ENCODE results near the gene DNAJC28. TPM values are rescaled to one million over a fixed set of nuclear protein-coding genes. Genes with fewer than 3 reads are reported as not detected.

The DNAJC28 gene
- total and polyA plus RNA-seq, 4 donors, result 5.4 to 6.2 (median 5.8) TPM

DNA sequence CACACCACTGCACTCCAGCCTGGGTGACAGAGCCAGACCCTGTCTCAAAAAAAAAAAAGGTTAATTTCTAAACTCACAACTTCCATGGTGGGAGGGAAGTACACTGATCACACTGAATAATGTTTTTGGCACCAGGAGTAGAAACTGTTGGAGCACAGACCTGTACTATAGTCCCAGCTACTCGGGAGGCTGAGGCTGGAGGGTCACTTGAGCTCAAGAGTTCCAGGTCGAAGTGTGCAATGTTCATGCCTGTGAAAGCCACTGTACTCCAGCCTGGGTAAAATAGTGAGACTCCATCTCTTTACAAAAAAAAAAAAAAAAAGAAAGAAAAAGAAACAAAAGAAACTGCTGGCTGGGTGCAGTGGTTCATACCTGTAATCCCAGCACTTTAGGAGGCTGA lies 47.0 kb downstream of the DNAJC28 start:
- WGBS (ENCODE audit: insufficient coverage), result 0% methylated on average over 1 of the region's 2 CpGs
- H3K27ac ChIP-seq (ENCODE audit: low read depth, low read length), result no peak overlapping the region
- peaks cover 4% of the 10 kb centered on the region for H3K4me1 ChIP-seq (ENCODE audit: control insufficient read depth, insufficient read depth, low read length)
- peaks cover 15% of the 10 kb centered on the region for H3K36me3 ChIP-seq (ENCODE audit: control insufficient read depth, insufficient read depth, low read length)
- H3K27me3 ChIP-seq (ENCODE audit: control insufficient read depth, insufficient read depth, low read length), result no peaks in the 10 kb centered on the region
- H3K9me3 ChIP-seq (ENCODE audit: control insufficient read depth, insufficient read depth, low read length), result no peaks in the 10 kb centered on the region
- no peak overlapping the region for H3K4me3 ChIP-seq (ENCODE audit: low read depth, low read length)
- DNase-seq (ENCODE audit: low read depth in 4 of 6, low spot score in 6 of 6), result no peak

DNA sequence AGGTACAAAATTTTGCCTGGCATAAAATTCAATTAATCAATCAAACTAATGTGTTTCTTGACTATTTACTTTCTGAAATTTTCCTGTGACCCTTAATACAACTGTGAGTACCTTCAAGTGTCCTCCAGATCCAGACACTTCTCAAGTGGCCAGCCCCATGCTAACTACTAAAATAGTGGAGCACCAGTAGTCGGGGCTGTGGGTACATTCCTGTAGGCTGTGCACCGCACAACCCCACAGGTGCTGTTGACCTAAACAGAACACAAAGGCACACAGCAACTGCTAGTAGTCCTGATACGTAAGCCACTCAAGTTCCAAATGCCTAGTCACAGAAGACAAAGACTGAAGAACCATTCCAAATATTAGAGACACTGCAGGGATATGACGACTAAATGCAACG lies 48.3 kb downstream of the DNAJC28 start:
- WGBS (ENCODE audit: insufficient coverage), result 80% methylated on average over 1 of the region's 5 CpGs
- H3K36me3 ChIP-seq (ENCODE audit: control insufficient read depth, insufficient read depth, low read length), result peaks cover 20% of the 10 kb centered on the region
- no peak overlapping the region for H3K27ac ChIP-seq (ENCODE audit: low read depth, low read length)

DNA sequence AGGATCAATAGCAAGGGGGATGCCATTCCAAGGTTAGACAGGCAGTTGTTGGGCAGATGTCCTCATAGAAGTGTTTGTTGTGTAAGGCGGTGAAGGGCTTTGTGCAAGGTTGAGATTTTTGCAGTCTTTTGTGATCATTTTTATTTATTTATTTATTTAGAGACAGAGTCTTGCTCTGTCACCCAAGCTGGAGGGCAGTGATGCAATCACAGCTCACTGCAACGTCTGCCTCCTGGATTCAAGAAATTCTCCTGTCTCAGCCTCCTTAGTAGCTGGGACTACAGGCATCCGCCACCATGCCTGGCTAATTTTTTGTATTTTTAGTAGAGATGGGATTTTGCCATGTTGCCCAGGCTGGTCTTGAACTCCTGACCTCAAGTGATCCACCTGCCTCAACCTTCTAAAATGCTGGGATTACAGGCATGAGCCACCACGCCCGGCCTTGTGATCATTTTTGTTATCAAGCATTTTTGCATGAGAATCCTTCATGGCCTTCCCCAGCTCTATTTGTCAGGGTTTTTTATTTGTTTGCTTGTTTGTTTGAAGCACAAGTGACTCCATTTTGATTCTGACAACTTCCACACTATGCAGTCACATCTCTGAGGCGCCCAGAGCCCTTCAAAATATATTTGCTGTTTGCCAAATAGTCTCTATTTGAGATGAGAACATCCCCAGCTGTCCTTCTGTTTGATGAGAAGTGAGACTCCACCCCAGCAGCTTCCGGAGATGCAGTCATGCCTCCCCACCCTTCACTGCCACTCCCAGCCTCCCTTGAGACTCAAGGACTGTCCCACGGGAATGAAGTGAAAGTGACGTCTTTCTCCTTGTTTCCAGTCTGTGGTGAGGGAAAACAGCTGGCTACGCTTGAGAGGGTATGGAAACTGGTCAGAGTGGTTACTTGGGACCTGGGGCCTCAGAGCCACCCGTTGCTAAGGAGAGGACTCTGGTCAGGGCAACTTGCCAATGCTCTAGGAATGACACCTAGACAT lies 49.7 kb downstream of the DNAJC28 start:
- no peaks in the 10 kb centered on the region for H3K27me3 ChIP-seq (ENCODE audit: control insufficient read depth, insufficient read depth, low read length)
- H3K9me3 ChIP-seq (ENCODE audit: control insufficient read depth, insufficient read depth, low read length), result no peaks in the 10 kb centered on the region
- no CpG with 5 or more reads among the region's 11 CpGs for WGBS (ENCODE audit: insufficient coverage)
- H3K36me3 ChIP-seq (ENCODE audit: control insufficient read depth, insufficient read depth, low read length), result peaks cover 26% of the 10 kb centered on the region
- DNase-seq (ENCODE audit: low read depth in 4 of 6, low spot score in 6 of 6), result no peak
- no peak overlapping the region for H3K4me3 ChIP-seq (ENCODE audit: low read depth, low read length)
- H3K27ac ChIP-seq (ENCODE audit: low read depth, low read length), result no peak overlapping the region
- H3K4me1 ChIP-seq (ENCODE audit: control insufficient read depth, insufficient read depth, low read length), result peaks cover 4% of the 10 kb centered on the region

More for the DNA sequence above, 48.3 kb downstream of the DNAJC28 start:
- no peaks in the 10 kb centered on the region for H3K9me3 ChIP-seq (ENCODE audit: control insufficient read depth, insufficient read depth, low read length)
- DNase-seq (ENCODE audit: low read depth in 4 of 6, low spot score in 6 of 6), result no peak
- no peak overlapping the region for H3K4me3 ChIP-seq (ENCODE audit: low read depth, low read length)
- peaks cover 4% of the 10 kb centered on the region for H3K4me1 ChIP-seq (ENCODE audit: control insufficient read depth, insufficient read depth, low read length)
- no peaks in the 10 kb centered on the region for H3K27me3 ChIP-seq (ENCODE audit: control insufficient read depth, insufficient read depth, low read length)

Other genes with a start within 250 kb of the DNAJC28 start
- gene IL10RB, start 225.3 kb downstream of the DNAJC28 start, total RNA-seq, result 10 to 100 TPM; 24.0 to 29.9 TPM
- 10 to 100 TPM; 19.6 to 22.4 TPM for gene IL10RB, start 225.3 kb downstream of the DNAJC28 start, polyA plus RNA-seq (ENCODE audit: insufficient read length in 2 of 2)
- 10 to 100 TPM; 32.5 to 63.7 TPM for gene IFNAR1, start 166.7 kb downstream of the DNAJC28 start, total RNA-seq
- 10 to 100 TPM; 41.7 to 45.7 TPM for gene IFNAR1, start 166.7 kb downstream of the DNAJC28 start, polyA plus RNA-seq (ENCODE audit: insufficient read length in 2 of 2)
- 10 to 100 TPM; 67.1 to 67.2 TPM for gene IFNGR2, start 88.3 kb downstream of the DNAJC28 start, total RNA-seq
- 10 to 100 TPM; 67.1 to 77.7 TPM for gene IFNGR2, start 88.3 kb downstream of the DNAJC28 start, polyA plus RNA-seq (ENCODE audit: insufficient read length in 2 of 2)
- 10 to 100 TPM; 43.7 to 75.2 TPM for gene TMEM50B, start 11.7 kb downstream of the DNAJC28 start, total RNA-seq
- 10 to 100 TPM; 61.4 to 80.9 TPM for gene TMEM50B, start 11.7 kb downstream of the DNAJC28 start, polyA plus RNA-seq (ENCODE audit: insufficient read length in 2 of 2)
- 10 to 100 TPM; 54.3 to 61.1 TPM for gene GART, start 50.4 kb upstream of the DNAJC28 start, total RNA-seq
- gene GART, start 50.4 kb upstream of the DNAJC28 start, polyA plus RNA-seq (ENCODE audit: insufficient read length in 2 of 2), result 10 to 100 TPM; 70.4 to 80.7 TPM
- 100 to 1,000 TPM; 190 to 232 TPM for gene SON, start 51.3 kb upstream of the DNAJC28 start, total RNA-seq
- 100 to 1,000 TPM; 241 to 263 TPM for gene SON, start 51.3 kb upstream of the DNAJC28 start, polyA plus RNA-seq (ENCODE audit: insufficient read length in 2 of 2)
- gene DONSON, start 97.0 kb upstream of the DNAJC28 start, total RNA-seq, result 10 to 100 TPM; 26.9 to 28.0 TPM
- gene DONSON, start 97.0 kb upstream of the DNAJC28 start, polyA plus RNA-seq (ENCODE audit: insufficient read length in 2 of 2), result 10 to 100 TPM; 42.5 to 44.1 TPM
- 10 to 100 TPM; 37.4 to 49.8 TPM for gene CRYZL1, start 150.0 kb upstream of the DNAJC28 start, total RNA-seq
- 10 to 100 TPM; 52.1 to 63.3 TPM for gene CRYZL1, start 150.0 kb upstream of the DNAJC28 start, polyA plus RNA-seq (ENCODE audit: insufficient read length in 2 of 2)
- 10 to 100 TPM; 65.7 to 73.7 TPM for gene ITSN1, start 150.8 kb upstream of the DNAJC28 start, total RNA-seq
- 10 to 100 TPM; 58.8 to 61.0 TPM for gene ITSN1, start 150.8 kb upstream of the DNAJC28 start, polyA plus RNA-seq (ENCODE audit: insufficient read length in 2 of 2)

Measured in spinal cord (tissue), 10 donors.